Suprapubic skin (tissue), 4 donors: ENCODE measurements around the gene RCN2. TPM values are rescaled to one million over a fixed set of nuclear protein-coding genes. Genes with fewer than 3 reads are reported as not detected.
A peak's percentile ranks its signal among the peaks of the same experiment; 100 is the strongest.

Source experiments
- DNase-seq, 2 donors: peaks; one replicate each; pipeline ENCODE4 v3.0.0-alpha.2; 2019; ENCODE audit warnings: low spot score in 2 of 2
- H3K27ac ChIP-seq: fragments of 200-600 bp; sonication (generic); one replicate; pipeline ENCODE4 v1.5.1; 2019
- H3K27me3 ChIP-seq: fragments of 200-600 bp; sonication (generic); one replicate; pipeline ENCODE4 v1.5.1; 2019
- H3K36me3 ChIP-seq: fragments of 200-600 bp; sonication (generic); one replicate; pipeline ENCODE4 v1.5.1; 2019
- H3K4me1 ChIP-seq: fragments of 200-600 bp; sonication (generic); one replicate; pipeline ENCODE4 v1.5.1; 2019
- H3K4me3 ChIP-seq: fragments of 200-600 bp; sonication (generic); one replicate; pipeline ENCODE4 v1.5.1; 2019; ENCODE audit warnings: mild to moderate bottlenecking
- H3K9me3 ChIP-seq: fragments of 200-600 bp; sonication (generic); one replicate; pipeline ENCODE4 v1.5.1; 2019
- CTCF ChIP-seq, 2 donors: fragments of 200-600 bp in 1 of 2; fragments of 450-650 bp in 1 of 2; sonication (generic) in 1 of 2; IDR thresholded peaks; one replicate each; pipeline ENCODE4 v1.5.1; 2016 to 2019; ENCODE audit warnings: antibody characterized with exemption in 2 of 2, mild to moderate bottlenecking in 1 of 2, moderate library complexity in 1 of 2
- EP300 ChIP-seq: sonication (generic); formaldehyde crosslinking; IDR thresholded peaks from one replicate; pipeline ENCODE4 v1.6.1; 2017; ENCODE audit warnings: antibody characterized with exemption
- POLR2A ChIP-seq, 2 donors: fragments of 450-650 bp; IDR thresholded peaks; one replicate each; pipeline ENCODE4 v1.6.1; 2017; ENCODE audit warnings: antibody characterized with exemption in 2 of 2, mild to moderate bottlenecking in 2 of 2, moderate library complexity in 2 of 2
- POLR2AphosphoS5 ChIP-seq, 3 donors: sonication (generic); formaldehyde crosslinking; IDR thresholded peaks; one replicate each; pipeline ENCODE4 v1.6.1; 2017; ENCODE audit warnings: antibody characterized with exemption in 3 of 3
- WGBS: methylation state at CpG from one replicate; pipeline ENCODE4 v1.1.5; 2018; 5-methylcytosine and 5-hydroxymethylcytosine counted together
- total RNA-seq, 4 donors: library from RNA; depleted of rRNA; stranded (reverse); fragments of >200 nt; gene quantifications; one replicate each; pipeline ENCODE4 v1.1.0, GENCODE V29; 2016

RCN2 gene
- total RNA-seq, 4 donors from 2014 or later, result 18.3 to 33.1 (median 23.6) TPM

GRCh38 chr15:76994971-76995945 is 63.7 kb downstream of the RCN2 start, which contains the start of gene PSTPIP1:
Gene PSTPIP1, plus strand, starts transcription at chr15:76995126. Its CDS starts 448 bp downstream, at chr15:76995574.
- no peaks in the 10 kb centered on the region for H3K9me3 ChIP-seq
- peak within 1 kb of the TSS; percentile 30 for H3K4me3 ChIP-seq
- no peaks in the 10 kb centered on the region for H3K36me3 ChIP-seq
- peak within 1 kb of the TSS; percentile 23 for H3K27ac ChIP-seq
- peaks cover 46% of the 10 kb centered on the region for H3K4me1 ChIP-seq
- TF ChIP-seq CTCF (IDR thresholded peaks at IDR 0.05), result no peak
- TF ChIP-seq POLR2A (IDR thresholded peaks at IDR 0.05), result no peak
- TF ChIP-seq EP300, result no peak
- no peak for TF ChIP-seq POLR2AphosphoS5 (IDR thresholded peaks at IDR 0.05)
- WGBS, result 40% methylated on average over 23 of the region's 28 CpGs
- no peaks in the 10 kb centered on the region for H3K27me3 ChIP-seq
- DNase-seq, result peak; percentile 61 to 77

DNA sequence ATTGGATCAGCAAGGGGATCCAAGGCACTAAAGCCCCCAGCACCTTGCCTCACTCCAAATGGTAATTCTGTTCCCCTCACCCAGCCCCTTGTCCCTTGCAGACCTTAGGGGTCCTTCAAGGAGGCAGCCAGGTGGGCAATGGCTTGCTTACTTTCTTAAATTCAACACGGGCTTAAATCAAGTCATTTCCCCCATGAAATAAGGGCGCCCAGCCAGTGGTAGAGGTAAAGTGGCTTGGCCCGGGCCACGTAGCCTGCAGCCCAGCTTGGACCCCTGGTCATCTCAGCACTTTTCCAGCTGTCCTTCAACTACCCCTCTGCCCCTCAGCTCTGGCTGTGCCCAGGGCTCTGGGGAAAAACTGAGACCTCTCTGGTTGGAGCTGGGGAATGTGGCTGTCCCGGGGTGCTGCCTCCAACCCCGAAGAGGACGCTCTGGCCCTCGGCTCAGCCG is 64.6 kb downstream of the RCN2 start:
- peaks cover 46% of the 10 kb centered on the region for H3K4me1 ChIP-seq

DNA sequence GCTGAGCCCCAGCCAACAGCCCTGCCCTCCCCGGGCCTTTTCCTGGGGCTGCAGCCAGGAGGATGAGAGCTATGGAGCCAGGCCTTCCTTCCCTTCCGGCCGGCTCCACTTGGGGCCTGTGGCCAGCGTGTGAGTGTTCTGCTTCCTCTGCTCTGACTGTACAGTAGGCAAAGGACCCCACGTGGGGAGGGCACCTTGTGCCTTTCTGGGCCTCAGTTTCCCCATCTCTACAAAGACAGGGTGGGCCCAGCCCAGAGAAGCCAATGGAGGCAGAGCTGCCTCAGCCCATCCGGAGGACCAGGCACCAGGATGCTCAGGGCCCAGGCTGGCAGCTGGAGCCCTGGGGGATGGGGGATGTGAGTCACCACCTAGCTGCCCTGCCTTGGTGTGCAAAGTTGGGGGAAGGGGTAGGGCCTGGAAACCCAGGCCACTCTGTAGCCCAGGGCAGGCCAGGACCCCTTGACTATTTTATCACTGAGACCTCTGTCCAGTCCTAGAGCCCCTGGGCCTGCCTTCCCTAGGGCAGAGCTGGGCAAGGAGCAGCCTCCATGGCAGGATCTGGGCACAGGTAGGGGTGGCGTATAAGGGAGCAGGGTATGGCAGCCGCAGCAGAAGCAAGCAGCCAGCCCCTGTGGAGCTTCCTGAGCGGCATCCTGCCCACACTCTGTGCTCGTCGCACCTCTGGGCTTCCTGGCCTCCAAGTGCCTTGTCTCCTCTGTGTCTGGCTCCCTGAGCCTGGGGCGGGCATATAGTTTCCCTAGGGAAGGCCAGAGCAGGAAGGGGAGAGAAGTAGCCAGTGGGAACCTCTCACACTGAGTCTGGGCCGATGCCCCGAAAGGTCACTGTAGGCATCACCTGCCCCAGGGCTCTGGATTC is 65.2 kb downstream of the RCN2 start:
- H3K4me3 ChIP-seq, result peak overlapping the region; percentile 30
- H3K27me3 ChIP-seq, result no peaks in the 10 kb centered on the region
- H3K36me3 ChIP-seq, result no peaks in the 10 kb centered on the region
- no peak for TF ChIP-seq POLR2AphosphoS5 (IDR thresholded peaks at IDR 0.05)
- no peak for TF ChIP-seq CTCF (IDR thresholded peaks at IDR 0.05)
- TF ChIP-seq EP300, result no peak
- TF ChIP-seq POLR2A (IDR thresholded peaks at IDR 0.05), result no peak
- H3K4me1 ChIP-seq, result peaks cover 46% of the 10 kb centered on the region
- WGBS, result 40% methylated on average over 2 of the region's 14 CpGs
- DNase-seq, result peak in 1 of 2 donors; percentile 58
- no peak overlapping the region for H3K27ac ChIP-seq
- no peaks in the 10 kb centered on the region for H3K9me3 ChIP-seq

More for the DNA sequence above, 64.6 kb downstream of the RCN2 start:
- H3K9me3 ChIP-seq, result no peaks in the 10 kb centered on the region
- H3K27ac ChIP-seq, result no peak overlapping the region
- TF ChIP-seq POLR2AphosphoS5 (IDR thresholded peaks at IDR 0.05) (no peak), CTCF (IDR thresholded peaks at IDR 0.05) (no peak), EP300 (no peak), POLR2A (IDR thresholded peaks at IDR 0.05) (no peak)
- whole genome bisulfite sequencing, result 47% methylated on average over 5 of the region's 9 CpGs
- H3K4me3 ChIP-seq, result peak overlapping the region; percentile 30
- H3K36me3 ChIP-seq, result no peaks in the 10 kb centered on the region
- peak; percentile 34 to 52 for DNase-seq
- H3K27me3 ChIP-seq, result no peaks in the 10 kb centered on the region

DNA sequence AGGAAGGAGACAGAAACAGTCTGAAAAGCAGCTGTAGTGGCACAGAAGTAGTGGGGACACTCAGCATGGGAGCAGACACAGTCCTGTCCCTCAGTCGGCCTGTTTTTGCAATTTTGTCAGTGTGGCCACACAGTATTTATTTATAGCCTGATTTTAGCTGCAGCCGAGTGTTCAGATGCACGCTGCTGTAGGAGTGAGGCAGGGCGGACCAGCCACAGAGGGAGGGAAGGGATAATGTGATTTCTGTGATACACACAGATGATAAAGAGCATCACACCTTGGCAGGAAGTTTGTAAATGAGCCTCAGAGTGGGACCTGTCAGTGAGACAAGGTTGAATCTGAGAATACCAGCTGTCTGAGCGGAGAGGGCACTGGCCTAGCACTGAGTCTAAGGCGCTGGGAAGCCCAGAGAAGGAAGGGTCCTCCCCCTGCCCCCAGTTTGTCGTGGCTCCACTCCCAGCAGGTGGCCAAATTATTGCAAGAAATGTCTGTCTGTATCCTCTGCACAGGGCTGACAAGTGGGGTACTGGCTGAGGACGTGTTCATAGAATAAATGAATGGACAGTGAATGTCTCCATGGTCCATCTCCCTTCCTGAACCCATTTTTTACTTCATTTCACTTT is 67.2 kb downstream of the RCN2 start:
- Histone ChIP-seq H3K4me1 (peaks cover 41% of the 10 kb centered on the region), H3K9me3 (no peaks in the 10 kb centered on the region), H3K4me3 (no peak overlapping the region), H3K27ac (no peak overlapping the region), H3K36me3 (no peaks in the 10 kb centered on the region), H3K27me3 (no peaks in the 10 kb centered on the region)
- WGBS, result 75% methylated on average over 8 of the region's 8 CpGs
- TF ChIP-seq EP300 (no peak), POLR2AphosphoS5 (IDR thresholded peaks at IDR 0.05) (no peak), POLR2A (IDR thresholded peaks at IDR 0.05) (no peak), CTCF (IDR thresholded peaks at IDR 0.05) (no peak)
- DNase-seq, result no peak
